ENCODE measurements around the gene GPR179. TPM values are rescaled to one million over a fixed set of nuclear protein-coding genes. Genes with fewer than 3 reads are reported as not detected.

GPR179 gene
- total and polyA plus RNA-seq, 10 donors: 0.03 to 0.17 (median 0.06) TPM; not detected in 5

- Histone ChIP-seq H3K27ac (no peak overlapping the region), H3K4me1 (peaks cover 6 to 56% (median 27%) of the 10 kb centered on the region in 6 donors), H3K36me3 (peaks cover 0 to 15% (median 0%) of the 10 kb centered on the region in 6 donors), H3K9me3 (no peaks in the 10 kb centered on the region), H3K27me3 (replicated peaks in 1 of 7) (no peaks in the 10 kb centered on the region), H3K4me3 (no peak overlapping the region)
- intact Hi-C loops (cut with DNase I; ENCODE audit: low total_unique reads): no loop called here
- TF ChIP-seq, protein P1, sequence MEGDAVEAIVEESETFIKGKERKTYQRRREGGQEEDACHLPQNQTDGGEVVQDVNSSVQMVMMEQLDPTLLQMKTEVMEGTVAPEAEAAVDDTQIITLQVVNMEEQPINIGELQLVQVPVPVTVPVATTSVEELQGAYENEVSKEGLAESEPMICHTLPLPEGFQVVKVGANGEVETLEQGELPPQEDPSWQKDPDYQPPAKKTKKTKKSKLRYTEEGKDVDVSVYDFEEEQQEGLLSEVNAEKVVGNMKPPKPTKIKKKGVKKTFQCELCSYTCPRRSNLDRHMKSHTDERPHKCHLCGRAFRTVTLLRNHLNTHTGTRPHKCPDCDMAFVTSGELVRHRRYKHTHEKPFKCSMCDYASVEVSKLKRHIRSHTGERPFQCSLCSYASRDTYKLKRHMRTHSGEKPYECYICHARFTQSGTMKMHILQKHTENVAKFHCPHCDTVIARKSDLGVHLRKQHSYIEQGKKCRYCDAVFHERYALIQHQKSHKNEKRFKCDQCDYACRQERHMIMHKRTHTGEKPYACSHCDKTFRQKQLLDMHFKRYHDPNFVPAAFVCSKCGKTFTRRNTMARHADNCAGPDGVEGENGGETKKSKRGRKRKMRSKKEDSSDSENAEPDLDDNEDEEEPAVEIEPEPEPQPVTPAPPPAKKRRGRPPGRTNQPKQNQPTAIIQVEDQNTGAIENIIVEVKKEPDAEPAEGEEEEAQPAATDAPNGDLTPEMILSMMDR (IDR thresholded peaks at IDR 0.05 in 8 of 11, conservative IDR thresholded peaks at IDR 0.05 in 3 of 11): no peak
- TF ChIP-seq POLR2AphosphoS5 (IDR thresholded peaks at IDR 0.05) (no peak), POLR2A (IDR thresholded peaks at IDR 0.05) (no peak)
- whole genome bisulfite sequencing, 5 donors: 66 to 84% (median 81%) methylated on average over 2 of the region's 2 CpGs
- no peak for DNase-seq
These were observed 13.8 kb upstream of the GPR179 start for GRCh38 chr17:38357486-38358123.

DNA sequence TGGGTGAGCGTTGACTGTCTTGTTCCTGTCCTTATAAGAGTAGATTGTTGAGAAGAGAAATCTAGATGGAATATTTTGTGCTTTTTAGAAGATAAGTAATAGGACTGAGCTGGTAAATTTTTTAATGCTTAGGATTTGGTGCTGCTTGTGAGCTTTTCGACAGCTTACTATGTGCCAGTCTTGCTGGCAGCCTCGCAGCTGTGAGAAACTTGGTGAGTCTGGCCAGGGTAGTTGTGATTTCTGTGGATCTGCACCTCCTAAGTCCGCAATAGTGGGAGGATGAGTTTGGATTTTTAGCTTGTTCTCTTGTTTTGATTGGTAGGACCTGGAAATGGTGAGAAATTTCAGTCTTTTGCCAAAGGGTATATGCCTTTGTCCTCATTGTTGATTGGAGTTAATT lies 11.5 kb upstream of the GPR179 start:
- no peaks in the 10 kb centered on the region for H3K36me3 ChIP-seq
- H3K27ac ChIP-seq: no peak overlapping the region
- no peak for DNase-seq
- TF ChIP-seq POLR2AphosphoS5 (IDR thresholded peaks at IDR 0.05) (no peak), POLR2A (IDR thresholded peaks at IDR 0.05) (no peak)
- TF ChIP-seq, protein P1 (IDR thresholded peaks at IDR 0.05 in 8 of 11, conservative IDR thresholded peaks at IDR 0.05 in 3 of 11): no peak
- peaks cover 6 to 67% (median 36%) of the 10 kb centered on the region in 6 donors for H3K4me1 ChIP-seq
- H3K27me3 ChIP-seq (replicated peaks in 1 of 7): no peaks in the 10 kb centered on the region
- H3K9me3 ChIP-seq: no peaks in the 10 kb centered on the region
- intact Hi-C loops (cut with DNase I; ENCODE audit: low total_unique reads): no loop called here
- no peak overlapping the region for H3K4me3 ChIP-seq
- 90 to 96% (median 93%) methylated on average over 4 of the region's 4 CpGs for WGBS, 5 donors

DNA sequence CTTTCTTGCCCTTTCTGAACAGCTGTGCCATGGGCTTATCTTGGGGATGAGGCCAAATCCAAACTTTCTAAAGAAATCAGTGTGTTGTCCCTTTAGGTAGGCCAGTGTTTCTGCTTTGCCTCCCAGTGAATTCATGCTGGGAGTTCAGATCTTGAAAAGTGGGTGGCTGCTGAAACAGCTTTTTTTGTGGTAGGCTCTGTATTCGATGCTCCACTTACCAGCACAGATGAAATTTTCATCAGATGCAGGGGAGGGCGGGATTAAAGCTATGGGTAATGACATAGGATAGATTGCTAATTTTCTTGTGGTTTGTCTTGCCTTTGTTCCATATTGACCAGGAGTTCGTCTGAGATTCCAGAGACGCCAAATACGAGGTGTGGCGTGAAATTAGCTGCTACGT lies 10.7 kb upstream of the GPR179 start:
- no peaks in the 10 kb centered on the region for H3K27me3 ChIP-seq (replicated peaks in 1 of 7)
- TF ChIP-seq POLR2AphosphoS5 (IDR thresholded peaks at IDR 0.05) (no peak), POLR2A (IDR thresholded peaks at IDR 0.05) (no peak)
- TF ChIP-seq, protein P1 (IDR thresholded peaks at IDR 0.05 in 8 of 11, conservative IDR thresholded peaks at IDR 0.05 in 3 of 11): no peak
- H3K36me3 ChIP-seq: no peaks in the 10 kb centered on the region
- intact Hi-C loops (cut with DNase I; ENCODE audit: low total_unique reads): no loop called here
- 89 to 94% (median 92%) methylated on average over 7 of the region's 7 CpGs for WGBS, 5 donors
- H3K27ac ChIP-seq: no peak overlapping the region
- peaks cover 6 to 69% (median 36%) of the 10 kb centered on the region in 6 donors for H3K4me1 ChIP-seq
- no peak for DNase-seq
- no peak overlapping the region for H3K4me3 ChIP-seq
- H3K9me3 ChIP-seq: no peaks in the 10 kb centered on the region

DNA sequence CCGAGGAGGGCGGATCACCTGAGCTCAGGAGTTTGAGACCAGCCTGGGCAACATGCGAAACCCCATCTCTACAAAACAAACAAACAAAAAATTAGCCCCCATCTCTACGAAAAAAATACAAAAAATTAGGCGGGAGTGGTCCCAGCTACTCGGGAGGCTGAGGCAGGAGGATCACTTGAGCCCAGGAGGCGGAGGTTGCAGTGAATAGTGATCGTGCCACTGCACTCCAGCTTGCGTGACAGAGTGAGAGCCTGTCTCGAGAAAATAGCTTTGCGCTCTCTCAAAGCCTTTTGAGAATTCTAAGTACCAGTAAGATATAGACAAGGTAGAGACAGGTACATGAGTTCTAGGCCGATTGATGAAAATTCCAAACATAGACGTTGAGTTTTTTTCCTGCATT lies 9.9 kb upstream of the GPR179 start:
- Histone ChIP-seq H3K36me3 (no peaks in the 10 kb centered on the region), H3K27me3 (replicated peaks in 1 of 7) (no peaks in the 10 kb centered on the region), H3K9me3 (no peaks in the 10 kb centered on the region), H3K27ac (no peak overlapping the region), H3K4me3 (peak overlapping the region in 2 of 8 donors; percentile 85 to 95), H3K4me1 (peaks cover 6 to 77% (median 38%) of the 10 kb centered on the region in 6 donors)
- TF ChIP-seq POLR2AphosphoS5 (IDR thresholded peaks at IDR 0.05): no peak
- TF ChIP-seq, protein P1 (IDR thresholded peaks at IDR 0.05 in 8 of 11, conservative IDR thresholded peaks at IDR 0.05 in 3 of 11): no peak
- TF ChIP-seq POLR2A (IDR thresholded peaks at IDR 0.05): no peak
- intact Hi-C loops (cut with DNase I; ENCODE audit: low total_unique reads): no loop called here
- whole genome bisulfite sequencing, 5 donors: 87 to 93% (median 92%) methylated on average over 13 of the region's 13 CpGs
- DNase-seq: no peak
